Naive thymus-derived CD8-positive, alpha-beta T cell (primary cell): ENCODE results near the gene U2AF2. TPM values are rescaled to one million over a fixed set of nuclear protein-coding genes. Genes with fewer than 3 reads are reported as not detected.

Experiments used
- ATAC-seq, 2 donors: fragments of 150-1000 bp; cut with Tn5 transposase in 1 of 2; sonication (Bioruptor Pico), chemical (Tn5 transposase) in 1 of 2; 1 replicate in 1 of 2; 2 replicates in 1 of 2; pipeline ENCODE4 v1.10.0; 2021; ENCODE audit warnings: mild to moderate bottlenecking in 2 of 2, moderate library complexity in 2 of 2
- POLR2A ChIA-PET: fragments of 350-600 bp; sonication (Branson Sonifier 250); formaldehyde crosslinking; loops from one replicate; lab custom pipeline; 2021; ENCODE audit warnings: antibody characterized with exemption; lab: Charles Lee
- DNase-seq, 10 donors: peaks; one replicate each; pipeline versions ENCODE4 v3.0.0 to v3.0.0-alpha.2; 2020 to 2022
- H3K27ac Mint-ChIP-seq, 10 donors: one replicate each; pipeline ENCODE4 v1.8.0; 2020 to 2022; ENCODE audit warnings: mild to moderate bottlenecking in 10 of 10, mixed read lengths in 10 of 10, moderate library complexity in 4 of 10, inconsistent platforms in 1 of 10
- H3K27me3 Mint-ChIP-seq, 5 donors: one replicate each; pipeline ENCODE4 v1.8.0; 2021 to 2022; ENCODE audit warnings: mixed read lengths in 5 of 5
- H3K36me3 Mint-ChIP-seq, 3 donors: one replicate each; pipeline ENCODE4 v1.8.0; 2020 to 2022; ENCODE audit warnings: mixed read lengths in 3 of 3, mild to moderate bottlenecking in 2 of 3, inconsistent platforms in 1 of 3
- H3K4me1 Mint-ChIP-seq, 4 donors: one replicate each; pipeline ENCODE4 v1.8.0; 2021 to 2022; ENCODE audit warnings: mixed read lengths in 4 of 4
- H3K4me3 Mint-ChIP-seq, 10 donors: one replicate each; pipeline ENCODE4 v1.8.0; 2020 to 2022; ENCODE audit warnings: mild to moderate bottlenecking in 10 of 10, mixed read lengths in 10 of 10, moderate library complexity in 6 of 10, inconsistent platforms in 1 of 10
- H3K9me3 Mint-ChIP-seq, 9 donors: one replicate each; pipeline ENCODE4 v1.8.0; 2020 to 2022; ENCODE audit warnings: mixed read lengths in 9 of 9, mild to moderate bottlenecking in 3 of 9, inconsistent platforms in 1 of 9, moderate library complexity in 1 of 9
- polyA plus RNA-seq, 3 donors: library from polyadenylated mRNA; unstranded; fragments of 300-500 nt; fragmentation: Illumina TruSeq; gene quantifications; one replicate each; pipeline ENCODE4 v1.2.3, GENCODE V29; 2021
- total RNA-seq, 8 experiments: library from RNA in 2 of 8; stranded (reverse) in 2 of 8; gene quantifications; one replicate each; pipeline ENCODE4 v1.2.3 and lab custom pipeline; 2021 to 2026

Gene U2AF2
- total and polyA plus RNA-seq, 5 experiments from 2014 or later: 6.6 to 289 (median 10.6) TPM

DNA sequence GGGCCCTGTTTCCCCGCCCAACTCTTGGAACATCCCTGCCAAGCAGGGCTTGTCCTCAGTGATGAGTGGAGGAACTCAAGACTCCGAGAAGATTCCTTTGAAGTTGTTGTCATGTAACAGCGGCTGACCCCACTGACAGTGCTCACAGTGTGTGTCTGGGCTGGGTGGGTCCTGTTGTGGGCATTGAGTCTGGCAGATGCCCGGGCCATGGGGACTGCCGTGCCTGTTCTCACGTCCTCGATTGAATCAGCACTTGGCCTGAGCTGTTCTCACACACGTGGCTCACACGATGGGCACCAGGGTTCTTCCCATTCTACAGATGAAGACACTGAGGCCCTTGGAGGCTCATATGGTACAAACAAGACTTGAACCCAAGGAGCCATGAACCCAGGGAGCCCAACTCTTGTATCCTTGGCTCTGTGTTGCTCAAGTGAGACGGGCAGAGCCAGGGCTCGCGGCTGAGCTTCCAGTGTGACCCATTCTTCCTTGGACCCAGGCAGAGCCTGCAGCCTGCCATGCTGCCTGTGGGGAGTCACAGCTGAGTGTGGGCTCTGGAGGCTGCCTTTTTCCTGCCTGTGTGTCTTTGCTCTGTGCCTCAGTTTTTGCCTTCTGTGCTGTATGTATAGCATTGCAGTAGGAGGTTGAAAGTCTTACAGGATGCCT, 11.6 kb downstream of the U2AF2 start:
- H3K27ac Mint-ChIP-seq: peak overlapping the region in 2 of 10 donors; percentile 27 to 31
- POLR2A ChIA-PET: interaction anchor here (1.1 to 2.4 kb wide), 2 partner anchors 9 to 12 kb away, joined by 3 to 8 read pairs; partner anchors contain the start of gene U2AF2
- H3K4me3 Mint-ChIP-seq: no peak overlapping the region
- H3K36me3 Mint-ChIP-seq: peaks cover 3 to 94% (median 10%) of the 10 kb centered on the region in 3 donors
- no peaks in the 10 kb centered on the region for H3K9me3 Mint-ChIP-seq
- DNase-seq (no peak), ATAC-seq (no peak)
- no peaks in the 10 kb centered on the region for H3K27me3 Mint-ChIP-seq
- H3K4me1 Mint-ChIP-seq: peaks cover 25 to 69% (median 42%) of the 10 kb centered on the region in 4 donors

GRCh38 chr19:55667006-55667381, 12.2 kb downstream of the U2AF2 start:
- DNase-seq (no peak), ATAC-seq (no peak)
- peak overlapping the region in 2 of 10 donors; percentile 27 to 31 for H3K27ac Mint-ChIP-seq
- H3K27me3 Mint-ChIP-seq: no peaks in the 10 kb centered on the region
- H3K9me3 Mint-ChIP-seq: no peaks in the 10 kb centered on the region
- peaks cover 3 to 92% (median 8%) of the 10 kb centered on the region in 3 donors for H3K36me3 Mint-ChIP-seq
- no peak overlapping the region for H3K4me3 Mint-ChIP-seq
- POLR2A ChIA-PET: interaction anchor here (1.1 to 2.4 kb wide), 2 partner anchors 9 to 17 kb away, joined by 3 to 8 read pairs; no protein-coding TSS in a partner anchor
- H3K4me1 Mint-ChIP-seq: peaks cover 23 to 64% (median 39%) of the 10 kb centered on the region in 4 donors

DNA sequence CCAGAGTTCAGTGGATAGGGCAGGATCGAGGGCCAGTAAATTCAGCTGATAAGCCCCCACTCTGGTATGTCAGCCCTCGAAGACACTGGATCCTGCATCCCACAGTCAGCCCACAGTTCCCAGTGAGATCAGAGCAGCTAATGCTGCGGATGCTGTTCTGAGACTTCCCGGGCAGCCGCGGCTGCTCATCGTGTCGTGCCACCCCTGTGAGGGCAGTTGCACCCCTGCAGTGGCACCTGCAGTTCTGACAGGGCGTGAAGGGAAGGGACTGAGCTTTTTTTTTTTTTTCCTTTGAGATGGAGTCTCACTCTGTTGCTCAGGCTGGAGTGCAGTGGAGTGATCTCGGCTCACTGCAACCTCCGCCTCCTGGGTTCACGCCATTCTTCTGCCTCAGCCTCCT, 12.7 kb downstream of the U2AF2 start:
- Mint-ChIP-seq H3K9me3 (no peaks in the 10 kb centered on the region), H3K27ac (no peak overlapping the region), H3K4me3 (no peak overlapping the region), H3K4me1 (peaks cover 22 to 61% (median 39%) of the 10 kb centered on the region in 4 donors), H3K27me3 (no peaks in the 10 kb centered on the region), H3K36me3 (peaks cover 3 to 93% (median 7%) of the 10 kb centered on the region in 3 donors)
- DNase-seq (no peak), ATAC-seq (no peak)
- POLR2A ChIA-PET: interaction anchor here (1.1 to 2.4 kb wide), 2 partner anchors 10 to 17 kb away, joined by 3 to 8 read pairs; no protein-coding TSS in a partner anchor

DNA sequence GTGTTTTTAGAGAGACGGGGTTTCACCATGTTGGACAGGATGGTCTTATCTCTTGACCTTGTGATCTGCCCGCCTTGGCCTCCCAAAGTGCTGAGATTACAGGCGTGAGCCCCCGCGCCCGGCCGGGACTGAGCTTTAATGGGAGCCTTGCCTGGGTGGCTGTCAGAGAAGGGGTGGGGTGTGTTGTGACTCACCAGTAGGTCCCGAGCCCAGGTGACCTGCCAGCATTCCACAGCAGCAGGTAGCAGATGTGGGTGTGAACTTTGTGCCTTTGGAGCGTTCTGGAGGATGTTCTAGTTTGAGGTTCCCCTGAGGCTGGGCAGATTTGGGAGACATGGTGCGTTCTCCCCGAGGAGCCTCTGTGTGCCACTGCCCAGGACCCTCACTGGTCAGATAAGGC, 13.1 kb downstream of the U2AF2 start:
- POLR2A ChIA-PET: interaction anchor here (1.1 to 2.4 kb wide), 2 partner anchors 10 to 18 kb away, joined by 3 to 8 read pairs; no protein-coding TSS in a partner anchor
- Mint-ChIP-seq H3K27me3 (no peaks in the 10 kb centered on the region), H3K27ac (no peak overlapping the region), H3K4me3 (no peak overlapping the region), H3K4me1 (peaks cover 18 to 57% (median 34%) of the 10 kb centered on the region in 4 donors), H3K36me3 (peaks cover 0 to 92% (median 4%) of the 10 kb centered on the region in 3 donors), H3K9me3 (no peaks in the 10 kb centered on the region)
- ATAC-seq (no peak), DNase-seq (no peak)

DNA sequence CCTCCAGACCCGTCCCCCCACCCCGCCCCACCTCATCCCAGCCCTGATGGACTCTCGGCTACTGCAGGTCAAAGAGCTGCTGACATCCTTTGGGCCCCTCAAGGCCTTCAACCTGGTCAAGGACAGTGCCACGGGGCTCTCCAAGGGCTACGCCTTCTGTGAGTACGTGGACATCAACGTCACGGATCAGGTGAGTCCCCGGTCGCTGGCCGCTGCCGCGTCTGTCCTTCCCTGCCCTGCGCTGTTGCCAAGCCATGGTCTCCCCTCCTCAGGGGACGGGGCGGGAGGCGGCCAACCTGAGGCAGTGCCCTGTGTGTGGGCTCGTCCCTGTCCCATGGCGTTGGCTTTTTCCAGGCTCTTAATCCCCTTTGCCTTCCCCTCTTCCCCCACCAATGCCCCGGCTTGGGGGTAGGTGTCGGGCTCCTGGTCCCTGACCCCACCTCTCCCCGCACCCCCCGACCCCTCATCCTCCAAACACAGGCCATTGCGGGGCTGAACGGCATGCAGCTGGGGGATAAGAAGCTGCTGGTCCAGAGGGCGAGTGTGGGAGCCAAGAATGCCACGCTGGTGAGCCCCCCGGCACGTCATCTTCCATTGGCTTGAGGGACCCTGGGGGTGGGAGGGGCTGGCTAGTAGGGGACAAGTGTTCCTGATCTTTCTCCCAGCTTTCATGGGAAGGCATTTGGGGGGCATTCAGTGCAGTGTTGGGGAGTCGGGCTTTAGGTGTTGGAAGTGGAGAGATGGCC, 13.9 kb downstream of the U2AF2 start:
- H3K36me3 Mint-ChIP-seq: peaks cover 0 to 92% (median 4%) of the 10 kb centered on the region in 3 donors
- POLR2A ChIA-PET: interaction anchor here (1.5 kb wide), 1 partner anchor 11 kb away, joined by 4 read pairs; no protein-coding TSS in a partner anchor
- DNase-seq (no peak), ATAC-seq (no peak)
- no peak overlapping the region for H3K27ac Mint-ChIP-seq
- no peak overlapping the region for H3K4me3 Mint-ChIP-seq
- H3K9me3 Mint-ChIP-seq: no peaks in the 10 kb centered on the region
- H3K4me1 Mint-ChIP-seq: peaks cover 13 to 56% (median 36%) of the 10 kb centered on the region in 4 donors
- no peaks in the 10 kb centered on the region for H3K27me3 Mint-ChIP-seq

GRCh38 chr19:55669418-55670279, 14.8 kb downstream of the U2AF2 start:
- Mint-ChIP-seq H3K4me1 (peaks cover 13 to 55% (median 42%) of the 10 kb centered on the region in 4 donors), H3K36me3 (peaks cover 0 to 89% (median 4%) of the 10 kb centered on the region in 3 donors), H3K9me3 (no peaks in the 10 kb centered on the region), H3K4me3 (peak overlapping the region in 1 of 10 donors; percentile 14), H3K27me3 (no peaks in the 10 kb centered on the region), H3K27ac (peak overlapping the region in 1 of 10 donors; percentile 33)
- POLR2A ChIA-PET: interaction anchor here (1.5 kb wide), 1 partner anchor 11 kb away, joined by 4 read pairs; no protein-coding TSS in a partner anchor
- DNase-seq (no peak), ATAC-seq (no peak)

- Mint-ChIP-seq H3K4me3 (peak overlapping the region in 3 of 10 donors; percentile 12 to 26 (median 14)), H3K27ac (peak overlapping the region in 6 of 10 donors; percentile 34 to 75 (median 58)), H3K36me3 (peaks cover 2 to 84% (median 4%) of the 10 kb centered on the region in 3 donors), H3K27me3 (no peaks in the 10 kb centered on the region), H3K9me3 (no peaks in the 10 kb centered on the region), H3K4me1 (peaks cover 14 to 54% (median 43%) of the 10 kb centered on the region in 4 donors)
- POLR2A ChIA-PET: interaction anchor here (1.0 to 1.6 kb wide), 5 partner anchors 12 to 38 kb away, joined by 3 to 8 read pairs (median 6); partner anchors contain the start of gene U2AF2
- ATAC-seq: no peak
- no peak for DNase-seq
Observed at GRCh38 chr19:55670280-55671053, 15.6 kb downstream of the U2AF2 start.

GRCh38 chr19:55671054-55671378, 16.2 kb downstream of the U2AF2 start:
- Mint-ChIP-seq H3K4me3 (peak overlapping the region in 1 of 10 donors; percentile 7), H3K27ac (peak overlapping the region in 5 of 10 donors; percentile 46 to 62 (median 57))
- POLR2A ChIA-PET: interaction anchor here (1.0 to 1.6 kb wide), 4 partner anchors 14 to 39 kb away, joined by 3 to 8 read pairs (median 6); partner anchors contain the start of gene U2AF2

DNA sequence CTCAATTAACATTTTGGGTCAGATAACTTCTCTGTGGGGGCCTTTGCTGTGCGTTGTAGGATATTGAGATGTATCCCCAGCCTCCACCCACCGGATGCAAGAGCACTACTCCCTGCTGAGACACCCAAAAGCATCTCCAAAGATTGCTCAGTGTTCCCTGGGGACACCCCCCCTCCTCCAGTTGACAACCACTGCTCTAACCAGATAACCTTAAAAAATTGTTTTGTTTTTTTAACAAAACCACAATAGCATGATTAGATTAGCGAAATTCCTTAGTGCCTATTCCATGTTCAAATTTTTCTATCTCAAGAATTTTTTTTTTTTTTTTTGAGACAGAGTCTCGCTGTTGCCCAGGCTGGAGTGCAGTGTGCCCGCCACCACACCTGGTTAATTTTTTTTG, 17.6 kb downstream of the U2AF2 start:
- H3K27ac Mint-ChIP-seq: peak overlapping the region in 9 of 10 donors; percentile 22 to 90 (median 66)
- peak overlapping the region in 3 of 10 donors; percentile 3 to 39 (median 29) for H3K4me3 Mint-ChIP-seq
- peaks cover 0 to 65% (median 4%) of the 10 kb centered on the region in 3 donors for H3K36me3 Mint-ChIP-seq
- ATAC-seq (no peak), DNase-seq (no peak)
- POLR2A ChIA-PET: interaction anchor here (1.2 kb wide), 1 partner anchor 19 kb away, joined by 3 read pairs; no protein-coding TSS in a partner anchor
- H3K4me1 Mint-ChIP-seq: peaks cover 26 to 68% (median 57%) of the 10 kb centered on the region in 4 donors
- no peaks in the 10 kb centered on the region for H3K9me3 Mint-ChIP-seq
- H3K27me3 Mint-ChIP-seq: no peaks in the 10 kb centered on the region

More at GRCh38 chr19:55671054-55671378, 16.2 kb downstream of the U2AF2 start:
- Mint-ChIP-seq H3K9me3 (no peaks in the 10 kb centered on the region), H3K36me3 (peaks cover 4 to 79% (median 4%) of the 10 kb centered on the region in 3 donors), H3K27me3 (no peaks in the 10 kb centered on the region), H3K4me1 (peaks cover 19 to 57% (median 48%) of the 10 kb centered on the region in 4 donors)
- ATAC-seq: no peak
- DNase-seq: no peak

- H3K9me3 Mint-ChIP-seq: no peaks in the 10 kb centered on the region
- POLR2A ChIA-PET: interaction anchor here (0.6 to 1.1 kb wide), 6 partner anchors 16 to 266 kb away, joined by 3 to 5 read pairs (median 3); partner anchors contain the start of gene UBE2S
- no peak for ATAC-seq
- H3K27ac Mint-ChIP-seq: peak overlapping the region; percentile 8 to 93 (median 81)
- H3K36me3 Mint-ChIP-seq: peaks cover 2 to 63% (median 4%) of the 10 kb centered on the region in 3 donors
- no peaks in the 10 kb centered on the region for H3K27me3 Mint-ChIP-seq
- H3K4me3 Mint-ChIP-seq: peak overlapping the region in 9 of 10 donors; percentile 1 to 50 (median 42)
- DNase-seq: no peak
- peaks cover 33 to 71% (median 63%) of the 10 kb centered on the region in 4 donors for H3K4me1 Mint-ChIP-seq
Observed at GRCh38 chr19:55673465-55673864, 18.6 kb downstream of the U2AF2 start.

DNA sequence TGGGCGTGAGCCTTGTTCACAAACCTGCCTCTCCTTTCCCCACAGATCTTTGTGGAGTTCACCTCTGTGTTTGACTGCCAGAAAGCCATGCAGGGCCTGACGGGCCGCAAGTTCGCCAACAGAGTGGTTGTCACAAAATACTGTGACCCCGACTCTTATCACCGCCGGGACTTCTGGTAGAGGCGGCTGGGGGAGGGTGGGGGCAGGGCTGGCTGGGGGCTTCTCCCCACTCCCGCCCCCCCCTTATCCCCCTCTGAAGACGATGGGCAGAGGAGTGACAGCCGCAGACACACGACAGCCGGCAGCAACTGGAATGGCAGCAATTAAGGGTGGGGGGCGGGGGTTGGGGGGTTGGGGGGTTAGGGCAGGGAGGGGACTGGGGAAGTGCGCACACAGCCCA, 19.1 kb downstream of the U2AF2 start:
- Mint-ChIP-seq H3K27me3 (no peaks in the 10 kb centered on the region), H3K4me3 (peak overlapping the region; percentile 1 to 98 (median 42)), H3K9me3 (no peaks in the 10 kb centered on the region), H3K36me3 (peaks cover 2 to 63% (median 4%) of the 10 kb centered on the region in 3 donors), H3K27ac (peak overlapping the region in 9 of 10 donors; percentile 58 to 93 (median 89)), H3K4me1 (peaks cover 37 to 75% (median 66%) of the 10 kb centered on the region in 4 donors)
- ATAC-seq: no peak
- POLR2A ChIA-PET: interaction anchor here (0.7 to 1.5 kb wide), 5 partner anchors 17 to 73 kb away, joined by 3 to 8 read pairs (median 4); partner anchors contain the start of gene U2AF2
- DNase-seq: no peak
